Cardiac muscle cell (in vitro differentiated cells and primary cell): Measurements from ENCODE around the gene PDE7B. TPM values are rescaled to one million over a fixed set of nuclear protein-coding genes. Genes with fewer than 3 reads are reported as not detected.

Experiments used
- DNase-seq, 2 donors: peaks; one replicate each; pipeline versions ENCODE4 v3.0.0 to v3.0.0-alpha.2; 2010 to 2017; ENCODE audit warnings: low read depth in 1 of 2, low spot score in 1 of 2
- H3K27ac ChIP-seq: fragments of 200-600 bp; sonication (generic); 2 replicates; pipeline ENCODE4 v1.5.1; 2016
- H3K27me3 ChIP-seq: fragments of 200-600 bp; sonication (generic); 2 replicates; pipeline ENCODE4 v1.6.0; 2016; ENCODE audit warnings: control low read depth
- H3K36me3 ChIP-seq: fragments of 200-600 bp; sonication (generic); 2 replicates; pipeline ENCODE4 v1.5.1; 2016; ENCODE audit warnings: control low read depth
- H3K4me1 ChIP-seq: fragments of 200-600 bp; sonication (generic); 2 replicates; pipeline ENCODE4 v1.8.1; 2017; ENCODE audit warnings: low read depth, mild to moderate bottlenecking, mixed run types
- H3K4me3 ChIP-seq: fragments of 200-600 bp; sonication (generic); 2 replicates; pipeline ENCODE4 v1.5.1; 2016; ENCODE audit warnings: mild to moderate bottlenecking
- H3K9me3 ChIP-seq: fragments of 200-600 bp; sonication (generic); 2 replicates; pipeline ENCODE4 v1.5.1; 2017; ENCODE audit warnings: low read depth, mild to moderate bottlenecking, control low read depth
- polyA plus RNA-seq: library from polyadenylated mRNA; unstranded; fragments of >200 nt; fragmentation: Nextera tagmentation; extraction: Ambion mirVana; gene quantifications from 2 replicates; pipeline ENCODE4 v1.2.1, GENCODE V29; 2016
- total RNA-seq: library from RNA; depleted of rRNA; stranded (reverse); fragments of >200 nt; gene quantifications from 2 replicates; pipeline ENCODE4 v1.2.3, GENCODE V29; 2016
- TF ChIP-seq, protein P1 (sequence below): IDR thresholded peaks from 2 replicates; pipeline ENCODE4 v1.5.1; 2012; ENCODE audit warnings: low read depth, mild to moderate bottlenecking, low read length

Gene PDE7B
- total and polyA plus RNA-seq, 2 experiments from 2014 or later, result 0.04 to 0.60 TPM

DNA sequence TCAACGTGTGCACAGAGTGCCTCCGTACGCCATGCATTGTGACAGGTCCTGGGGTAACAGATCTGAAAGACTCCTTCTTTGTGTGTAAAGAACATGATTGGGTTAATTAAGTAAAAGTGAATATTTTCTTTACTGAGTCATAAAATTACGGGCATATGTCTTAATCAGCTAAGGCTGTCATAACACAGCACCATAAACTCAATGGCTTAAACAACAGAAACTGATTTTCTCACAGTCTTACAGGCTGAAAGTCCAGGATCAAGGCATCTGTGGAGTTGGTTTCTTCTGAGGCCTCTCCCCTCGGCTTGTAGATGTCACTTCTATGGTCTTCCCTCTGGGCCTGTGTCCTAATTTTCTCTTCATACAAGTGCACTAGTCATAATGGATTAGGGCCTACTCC, 221.7 kb downstream of the PDE7B start:
- Histone ChIP-seq H3K4me1 (no peaks in the 10 kb centered on the region), H3K9me3 (no peaks in the 10 kb centered on the region), H3K27ac (no peak overlapping the region), H3K27me3 (no peaks in the 10 kb centered on the region), H3K4me3 (no peak overlapping the region), H3K36me3 (no peaks in the 10 kb centered on the region)
- TF ChIP-seq, protein P1, sequence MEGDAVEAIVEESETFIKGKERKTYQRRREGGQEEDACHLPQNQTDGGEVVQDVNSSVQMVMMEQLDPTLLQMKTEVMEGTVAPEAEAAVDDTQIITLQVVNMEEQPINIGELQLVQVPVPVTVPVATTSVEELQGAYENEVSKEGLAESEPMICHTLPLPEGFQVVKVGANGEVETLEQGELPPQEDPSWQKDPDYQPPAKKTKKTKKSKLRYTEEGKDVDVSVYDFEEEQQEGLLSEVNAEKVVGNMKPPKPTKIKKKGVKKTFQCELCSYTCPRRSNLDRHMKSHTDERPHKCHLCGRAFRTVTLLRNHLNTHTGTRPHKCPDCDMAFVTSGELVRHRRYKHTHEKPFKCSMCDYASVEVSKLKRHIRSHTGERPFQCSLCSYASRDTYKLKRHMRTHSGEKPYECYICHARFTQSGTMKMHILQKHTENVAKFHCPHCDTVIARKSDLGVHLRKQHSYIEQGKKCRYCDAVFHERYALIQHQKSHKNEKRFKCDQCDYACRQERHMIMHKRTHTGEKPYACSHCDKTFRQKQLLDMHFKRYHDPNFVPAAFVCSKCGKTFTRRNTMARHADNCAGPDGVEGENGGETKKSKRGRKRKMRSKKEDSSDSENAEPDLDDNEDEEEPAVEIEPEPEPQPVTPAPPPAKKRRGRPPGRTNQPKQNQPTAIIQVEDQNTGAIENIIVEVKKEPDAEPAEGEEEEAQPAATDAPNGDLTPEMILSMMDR, result no peak
- no peak for DNase-seq

- H3K27ac ChIP-seq, result no peak overlapping the region
- no peak overlapping the region for H3K4me3 ChIP-seq
- TF ChIP-seq, protein P1, result no peak
- H3K27me3 ChIP-seq, result no peaks in the 10 kb centered on the region
- no peaks in the 10 kb centered on the region for H3K4me1 ChIP-seq
- H3K36me3 ChIP-seq, result no peaks in the 10 kb centered on the region
- H3K9me3 ChIP-seq, result no peaks in the 10 kb centered on the region
- no peak for DNase-seq
Observed at GRCh38 chr6:136076496-136076895, 225.0 kb downstream of the PDE7B start.

GRCh38 chr6:136077834-136078576, 226.5 kb downstream of the PDE7B start:
- no peaks in the 10 kb centered on the region for H3K9me3 ChIP-seq
- H3K27me3 ChIP-seq, result no peaks in the 10 kb centered on the region
- H3K4me3 ChIP-seq, result no peak overlapping the region
- peak in 1 of 2 donors; percentile 95 for DNase-seq
- H3K4me1 ChIP-seq, result no peaks in the 10 kb centered on the region
- TF ChIP-seq, protein P1, result no peak
- no peak overlapping the region for H3K27ac ChIP-seq
- H3K36me3 ChIP-seq, result no peaks in the 10 kb centered on the region

- H3K4me1 ChIP-seq, result no peaks in the 10 kb centered on the region
- H3K27me3 ChIP-seq, result no peaks in the 10 kb centered on the region
- TF ChIP-seq, protein P1, result no peak
- peak in 1 of 2 donors; percentile 64 for DNase-seq
- H3K36me3 ChIP-seq, result no peaks in the 10 kb centered on the region
- no peak overlapping the region for H3K4me3 ChIP-seq
- no peaks in the 10 kb centered on the region for H3K9me3 ChIP-seq
- H3K27ac ChIP-seq, result no peak overlapping the region
Observed at GRCh38 chr6:136079701-136080565, 228.4 kb downstream of the PDE7B start.

DNA sequence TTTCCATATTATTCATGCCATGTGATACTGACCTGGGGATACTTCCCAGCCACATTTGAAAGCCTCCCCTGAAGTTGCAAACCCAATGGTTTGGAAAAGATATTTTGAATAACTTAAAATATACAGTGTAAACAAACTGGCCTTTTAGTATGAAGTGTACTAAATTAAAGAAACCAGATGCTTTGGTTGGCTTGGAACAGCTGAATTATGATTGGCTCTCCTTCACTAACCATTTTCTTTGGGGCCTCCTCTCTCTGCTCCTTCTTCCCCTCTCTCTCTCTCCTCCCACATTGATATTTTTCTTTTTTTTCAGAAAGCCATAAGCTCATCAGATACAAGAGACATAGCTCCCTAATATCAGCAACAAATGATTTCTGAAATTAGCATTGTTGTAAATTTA, 232.0 kb downstream of the PDE7B start:
- TF ChIP-seq, protein P1, result no peak
- Histone ChIP-seq H3K9me3 (no peaks in the 10 kb centered on the region), H3K36me3 (no peaks in the 10 kb centered on the region), H3K27me3 (no peaks in the 10 kb centered on the region), H3K4me3 (no peak overlapping the region), H3K4me1 (no peaks in the 10 kb centered on the region), H3K27ac (no peak overlapping the region)
- no peak for DNase-seq
